GM08714 (cell line): ENCODE measurements around the gene HIRA.

ENCODE experiments used
- H3K4me3 ChIP-seq: fragments of 200-500 bp; sonication (Bioruptor generic); 2 replicates; pipeline ENCODE4 v1.5.1; 2014; ENCODE audit warnings: mild to moderate bottlenecking, low read length, inconsistent platforms
- ZNF274 ChIP-seq: IDR thresholded peaks from 2 replicates; pipeline ENCODE4 v1.6.1; 2012; ENCODE audit warnings: mild to moderate bottlenecking, low read depth, low read length

HIRA gene

DNA sequence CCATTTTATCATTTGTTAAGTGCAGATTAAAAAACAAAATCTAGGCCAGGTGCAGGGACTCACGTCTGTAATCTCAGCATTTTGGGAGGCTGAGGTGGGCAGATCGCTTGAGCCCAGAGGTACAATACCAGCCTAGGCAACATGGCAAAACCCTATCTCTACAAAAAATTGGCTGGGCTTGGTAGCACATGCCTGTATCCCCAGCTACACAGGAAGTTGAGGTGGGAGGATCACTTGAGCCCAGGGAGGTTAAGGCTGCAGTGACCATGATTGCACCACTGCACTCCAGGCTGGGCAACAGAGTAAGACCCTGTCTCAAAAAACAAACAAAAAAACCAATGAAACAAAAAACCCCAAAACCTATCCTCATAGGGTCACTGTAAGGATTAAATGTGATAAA, 32.9 kb downstream of the HIRA start:
- TF ChIP-seq ZNF274: no peak

DNA sequence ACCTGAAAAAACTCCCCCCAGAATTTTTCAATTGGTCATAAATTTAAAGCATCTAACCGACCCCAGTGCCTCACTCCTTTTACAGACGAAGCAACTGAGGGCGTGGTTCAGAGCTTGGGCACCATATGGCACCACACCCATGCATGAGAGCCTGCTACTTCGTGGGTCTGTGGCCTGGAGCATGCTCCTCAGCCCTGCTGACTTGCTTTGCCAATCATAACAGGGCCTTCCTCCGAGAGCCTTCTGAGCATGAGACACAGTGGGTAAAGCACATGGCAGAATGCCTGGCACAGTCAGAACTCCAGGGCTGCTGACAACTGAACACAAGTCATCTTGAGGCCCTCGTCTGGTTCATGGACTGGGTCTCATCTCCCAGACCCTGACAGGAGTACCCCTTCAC, 33.3 kb downstream of the HIRA start:
- TF ChIP-seq ZNF274: no peak
- no peak overlapping the region for H3K4me3 ChIP-seq

More for the DNA sequence above, 32.9 kb downstream of the HIRA start:
- H3K4me3 ChIP-seq: no peak overlapping the region

DNA sequence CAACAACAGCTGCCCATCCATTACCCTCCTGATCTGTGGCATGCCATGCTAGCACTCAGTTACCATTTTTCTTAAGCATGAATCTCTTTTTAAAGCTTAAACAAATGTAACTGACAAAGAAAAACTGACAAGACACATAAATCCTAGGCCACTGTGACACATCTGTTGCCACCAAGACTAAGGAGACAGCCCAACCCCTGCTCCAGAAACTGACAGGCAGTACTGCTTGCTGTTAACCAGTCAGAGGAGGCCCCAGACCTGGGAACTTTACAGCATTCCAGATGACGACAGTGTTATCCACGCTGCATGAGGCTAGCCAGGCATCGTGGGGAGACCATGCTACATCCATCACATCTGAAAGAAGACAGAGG, 33.8 kb downstream of the HIRA start:
- TF ChIP-seq ZNF274: no peak
- no peak overlapping the region for H3K4me3 ChIP-seq

DNA sequence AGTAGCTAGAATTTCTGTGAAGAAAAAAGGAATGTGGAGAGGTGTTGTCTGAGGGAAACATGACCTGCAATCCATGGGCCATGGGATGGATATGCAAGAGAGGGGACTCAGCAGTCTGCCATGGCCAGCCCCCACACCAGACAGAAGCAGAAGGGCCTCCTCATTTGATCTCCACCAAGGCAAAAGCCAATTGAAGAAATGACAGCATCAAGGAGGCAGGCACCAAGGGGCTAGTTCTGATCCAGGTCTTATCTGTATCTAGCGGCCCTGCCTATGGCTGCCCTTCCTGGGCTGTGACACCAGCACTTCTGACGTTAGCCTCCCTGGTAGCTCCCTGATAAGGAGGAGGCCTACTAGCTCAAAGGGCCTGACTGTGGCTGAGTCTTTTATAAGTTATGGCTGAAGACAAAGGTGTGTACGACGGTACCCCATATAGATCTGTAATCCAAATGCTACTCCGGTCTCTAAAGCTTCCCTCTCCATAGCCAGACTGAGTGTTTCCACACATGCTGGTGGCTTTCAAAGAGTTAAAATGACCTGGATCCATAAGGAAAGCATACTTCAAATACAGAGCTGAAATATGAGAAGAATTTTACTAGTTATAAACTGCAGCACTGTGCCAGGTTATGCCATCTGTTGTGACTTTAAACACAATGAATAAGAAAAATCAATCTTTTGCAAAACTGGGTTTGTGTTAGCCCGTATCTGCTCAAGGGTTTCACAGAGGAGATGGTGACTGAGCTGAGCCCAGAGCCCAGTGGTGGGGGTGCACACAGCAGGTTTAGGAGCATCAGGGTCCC, 34.4 kb downstream of the HIRA start:
- H3K4me3 ChIP-seq: no peak overlapping the region
- TF ChIP-seq ZNF274: no peak

DNA sequence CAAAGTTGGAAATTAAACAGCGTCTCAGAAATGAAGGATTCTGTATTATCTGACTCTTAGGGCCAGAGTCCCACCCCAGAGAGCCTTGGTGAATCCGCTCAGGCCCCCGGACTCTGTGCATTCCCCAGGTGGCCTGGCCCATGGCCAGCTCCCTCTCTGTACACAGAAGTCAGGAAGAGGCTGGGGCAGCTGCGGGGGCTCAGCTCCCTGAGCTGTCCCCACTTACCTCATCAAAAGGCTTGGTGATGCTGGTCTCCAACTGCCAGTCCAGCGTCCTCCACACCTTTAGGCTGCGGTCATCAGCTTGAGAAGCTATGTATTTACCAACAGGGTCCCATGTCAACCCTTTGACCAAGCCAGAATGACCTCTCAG, 35.0 kb downstream of the HIRA start:
- no peak for TF ChIP-seq ZNF274
- no peak overlapping the region for H3K4me3 ChIP-seq

DNA sequence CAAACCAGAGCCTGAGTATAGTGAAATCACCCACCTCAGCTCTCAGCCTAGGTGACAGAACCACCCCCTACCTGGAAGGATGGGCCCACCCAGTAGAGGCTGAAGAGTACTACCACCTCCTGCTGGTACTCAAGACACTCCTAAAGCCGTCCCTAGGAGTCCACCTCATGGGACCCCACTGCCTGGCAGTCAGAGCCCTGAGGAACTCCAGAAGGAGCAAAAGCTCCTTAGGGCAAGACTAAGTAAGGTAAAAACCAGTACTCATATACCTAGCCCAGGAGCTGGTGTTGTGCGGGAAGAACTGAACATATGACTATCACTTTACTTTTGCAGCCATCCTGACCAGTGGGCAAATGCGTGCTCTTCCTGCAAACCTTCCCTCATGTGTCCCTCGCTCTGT, 36.3 kb downstream of the HIRA start:
- no peak for TF ChIP-seq ZNF274
- H3K4me3 ChIP-seq: no peak overlapping the region

DNA sequence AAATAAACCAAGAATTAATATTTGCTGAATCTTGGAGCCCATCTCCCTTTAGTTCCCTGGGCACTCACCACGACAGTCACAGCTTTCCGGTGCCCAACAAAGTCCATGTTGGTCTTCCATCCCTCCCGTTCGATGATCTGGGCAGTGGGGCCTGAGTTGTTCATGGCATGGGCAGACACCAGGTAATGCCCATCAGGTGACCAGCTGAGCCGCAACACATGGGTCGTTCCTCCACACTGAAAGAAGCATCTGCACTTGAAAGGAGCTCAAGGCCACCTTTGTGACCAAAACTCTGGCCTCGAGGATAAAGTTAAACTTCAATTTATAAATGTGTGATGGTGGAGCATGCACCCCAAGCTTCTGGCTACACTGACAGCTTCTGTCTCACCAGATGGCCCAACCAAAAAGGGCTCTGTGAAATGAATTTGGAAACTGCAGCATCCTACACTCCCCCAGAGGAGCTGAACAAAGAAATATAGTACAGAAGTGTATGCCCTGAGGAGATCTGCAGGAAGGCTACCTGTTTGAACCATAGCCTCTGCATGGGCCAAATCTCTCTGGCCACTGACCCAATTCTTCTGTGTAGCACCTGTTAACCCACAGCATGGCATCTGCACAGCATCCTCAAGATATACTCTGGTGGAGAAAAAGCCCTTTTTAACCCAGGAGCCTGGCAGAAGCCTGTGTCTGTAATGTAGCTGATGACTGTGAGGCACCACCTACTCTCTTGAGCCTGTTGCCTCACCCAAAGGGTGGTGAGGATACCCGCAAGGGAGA, 37.1 kb downstream of the HIRA start:
- TF ChIP-seq ZNF274: no peak
- no peak overlapping the region for H3K4me3 ChIP-seq

DNA sequence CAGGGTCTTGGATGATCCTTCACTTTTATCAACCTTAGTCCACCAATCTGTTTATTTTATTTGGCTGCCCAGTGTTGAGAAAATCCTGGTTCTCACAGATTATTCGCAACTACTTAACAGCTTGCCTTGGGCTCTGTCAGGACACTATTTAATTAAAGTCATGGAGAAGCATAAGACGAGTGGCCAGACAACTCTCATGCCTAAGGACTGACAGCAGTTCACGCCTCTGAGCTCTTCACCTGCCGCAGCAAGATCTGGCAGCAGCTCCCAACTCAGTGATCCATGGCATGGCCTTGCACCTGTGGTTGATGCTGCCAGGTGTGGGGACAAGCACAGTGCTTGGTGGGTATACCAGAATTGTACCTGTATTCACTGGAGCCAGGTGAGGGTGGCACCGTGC, 37.8 kb downstream of the HIRA start:
- no peak overlapping the region for H3K4me3 ChIP-seq
- TF ChIP-seq ZNF274: no peak

DNA sequence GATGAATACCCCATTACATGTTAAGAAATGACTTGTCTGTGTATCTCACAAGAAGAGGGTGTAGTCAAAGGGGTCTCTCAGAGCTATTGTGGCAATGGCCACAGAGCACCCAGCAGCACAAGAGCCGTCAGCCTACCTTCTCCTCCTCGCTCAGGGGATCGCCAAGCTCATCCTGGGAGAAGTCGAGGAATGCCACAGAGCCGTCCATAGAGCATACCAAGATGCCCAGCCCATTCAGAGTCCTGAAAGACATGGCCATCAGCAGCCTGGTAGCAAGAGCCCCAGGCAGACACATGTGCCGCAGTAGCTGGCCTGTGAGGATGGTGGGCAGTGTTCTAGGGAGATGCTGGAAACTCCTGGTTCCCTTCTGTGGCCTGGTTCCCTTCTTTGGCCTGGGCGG, 44.0 kb downstream of the HIRA start:
- no peak overlapping the region for H3K4me3 ChIP-seq
- TF ChIP-seq ZNF274: no peak

DNA sequence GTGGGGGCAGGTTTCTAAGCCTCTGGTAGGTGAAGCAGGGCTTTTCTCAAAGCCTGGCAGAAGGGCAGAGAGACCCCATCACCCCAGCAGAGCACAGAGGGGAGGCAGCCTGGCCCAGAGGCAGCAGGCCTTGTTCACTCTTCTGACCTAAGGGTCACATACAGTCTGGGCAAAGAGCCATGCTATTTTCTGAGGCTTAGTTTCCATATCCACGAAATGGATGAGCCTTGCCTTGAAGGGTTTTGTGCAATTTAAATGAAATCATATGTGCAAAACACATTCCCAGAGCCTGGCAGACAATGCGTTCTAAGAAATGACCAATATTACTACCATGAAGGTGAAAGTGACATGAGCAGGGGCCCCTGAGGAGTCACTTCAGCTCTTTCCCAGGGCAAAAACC, 44.5 kb downstream of the HIRA start:
- no peak for TF ChIP-seq ZNF274
- no peak overlapping the region for H3K4me3 ChIP-seq

DNA sequence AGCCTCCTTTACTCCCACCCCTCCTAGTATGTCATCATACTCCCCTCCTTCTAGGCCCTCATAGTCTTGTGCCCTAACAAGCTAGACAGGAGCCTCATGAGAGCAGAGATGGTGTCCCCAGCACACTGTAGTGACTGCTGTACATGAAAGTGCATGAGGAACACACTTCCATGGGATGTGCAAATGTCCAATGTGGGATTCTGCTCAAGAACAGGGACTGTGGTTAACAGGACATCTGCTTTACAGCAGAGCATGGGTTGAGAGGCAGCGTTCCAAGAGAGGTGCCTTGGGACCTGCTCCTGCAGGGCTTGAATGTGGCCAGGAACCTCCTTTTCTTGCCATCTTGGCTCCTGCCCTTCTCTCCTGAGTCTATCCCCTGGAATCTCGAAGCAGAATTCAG, 45.3 kb downstream of the HIRA start:
- no peak for TF ChIP-seq ZNF274
- H3K4me3 ChIP-seq: no peak overlapping the region

DNA sequence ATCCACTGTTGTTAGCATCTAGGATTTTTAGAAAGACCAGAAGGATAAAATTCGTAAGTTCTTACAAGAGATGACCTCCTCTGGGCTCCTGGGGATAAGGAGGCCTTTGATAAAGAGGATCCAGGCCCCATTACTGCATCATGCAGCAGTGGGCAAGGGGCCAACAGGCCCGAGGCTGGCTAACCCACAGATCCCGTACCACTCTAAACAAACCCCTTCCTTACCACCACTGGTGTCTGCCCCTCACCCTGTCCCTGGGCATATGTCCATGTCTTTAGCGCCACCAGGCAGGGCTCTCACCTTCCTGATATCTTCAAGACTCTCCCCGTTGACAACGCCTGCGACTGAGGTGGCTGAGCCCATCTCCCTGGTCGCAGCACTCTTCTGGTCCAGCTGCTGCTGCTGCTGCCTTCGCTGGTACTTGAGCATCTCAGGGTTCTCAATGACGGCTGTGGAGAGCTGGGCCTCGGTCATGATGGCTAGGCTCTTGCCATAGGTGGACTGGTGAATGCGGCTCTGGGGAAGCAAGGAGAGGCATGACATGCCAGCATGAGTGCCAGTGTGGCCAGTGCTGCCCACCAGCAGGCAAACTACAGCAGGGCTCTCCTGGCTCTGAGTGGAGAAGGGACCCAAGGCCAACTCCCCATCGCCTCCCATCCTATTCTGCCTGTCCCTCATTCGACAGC, 46.2 kb downstream of the HIRA start:
- no peak overlapping the region for H3K4me3 ChIP-seq
- TF ChIP-seq ZNF274: no peak

DNA sequence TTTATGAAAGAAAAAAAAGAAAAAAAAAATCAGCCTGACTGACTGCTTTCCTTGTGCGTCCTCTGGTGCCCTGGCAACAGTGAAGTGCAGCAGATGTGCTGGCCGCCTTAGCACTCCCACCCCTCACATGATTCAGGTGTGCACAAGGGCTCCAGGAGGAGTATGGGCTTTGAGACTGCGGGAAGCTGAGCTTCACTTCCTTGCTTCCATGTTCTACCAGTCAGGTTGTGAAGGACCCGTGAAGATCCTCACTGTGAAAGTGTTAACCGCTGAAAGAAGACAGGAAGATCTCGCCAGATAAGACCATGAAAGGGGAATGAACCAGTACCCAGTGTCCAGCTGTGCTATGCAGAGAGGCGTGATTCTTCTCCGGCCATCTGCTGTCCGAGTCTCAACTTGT, 48.2 kb downstream of the HIRA start:
- TF ChIP-seq ZNF274: no peak
- no peak overlapping the region for H3K4me3 ChIP-seq

DNA sequence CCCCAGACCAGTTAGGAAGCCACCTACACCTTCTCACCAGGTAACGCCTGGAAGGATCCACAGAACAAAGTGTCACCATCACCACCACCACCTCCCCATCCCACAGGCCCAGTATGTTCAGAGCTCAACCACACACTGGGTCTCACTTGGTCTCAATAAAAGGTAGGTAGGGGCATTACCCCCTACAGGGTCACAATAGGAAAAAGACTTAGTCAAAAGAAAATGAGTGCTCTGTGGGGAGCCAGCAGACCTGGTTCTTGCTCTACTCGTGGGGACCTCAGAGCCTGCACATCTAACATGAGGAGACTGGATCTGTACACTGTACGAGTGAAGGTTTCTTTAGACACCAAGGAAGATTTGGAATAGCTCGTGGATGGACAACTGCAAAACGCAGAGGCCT, 49.3 kb downstream of the HIRA start:
- H3K4me3 ChIP-seq: no peak overlapping the region
- TF ChIP-seq ZNF274: no peak

DNA sequence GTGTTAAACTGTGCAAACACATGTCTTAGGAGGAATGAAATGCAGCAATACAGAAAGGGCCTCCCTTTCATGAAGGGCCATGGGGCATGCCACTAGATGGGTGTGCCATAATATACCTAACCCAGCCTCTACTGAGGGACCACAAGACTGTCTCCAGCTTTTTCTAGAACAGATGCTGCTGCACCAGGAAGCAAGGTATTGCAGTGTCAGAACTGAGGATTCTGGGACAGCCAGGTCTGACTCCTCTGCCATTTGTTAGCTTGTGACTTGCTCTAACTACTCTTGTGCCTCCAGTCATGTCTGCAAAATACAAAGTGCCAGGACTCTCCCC, 53.2 kb downstream of the HIRA start:
- no peak overlapping the region for H3K4me3 ChIP-seq
- TF ChIP-seq ZNF274: no peak
